Stimulated activated CD8-positive, alpha-beta memory T cell treated with anti-CD3 and anti-CD28 coated beads, Interleukin-7, amount 100 ng/mL, for 48 hours (primary cell): ENCODE results near the gene AEBP1.

Experiments
- DNase-seq, 2 donors: peaks; one replicate each; pipeline ENCODE4 v3.0.0-alpha.2; 2020; ENCODE audit warnings: low read depth in 1 of 2; ENCODE audit errors: extremely low read depth in 1 of 2

Gene AEBP1

GRCh38 chr7:44083796-44084195 lies 20.3 kb upstream of the AEBP1 start:
- no peak for DNase-seq

GRCh38 chr7:44084701-44085100 lies 19.4 kb upstream of the AEBP1 start:
- no peak for DNase-seq

GRCh38 chr7:44085546-44085945 lies 18.6 kb upstream of the AEBP1 start:
- DNase-seq: no peak

- DNase-seq: no peak
Measured at GRCh38 chr7:44086627-44087026, 17.5 kb upstream of the AEBP1 start.

GRCh38 chr7:44087911-44088838 lies 16.0 kb upstream of the AEBP1 start:
- no peak for DNase-seq

GRCh38 chr7:44093102-44093641 lies 11.0 kb upstream of the AEBP1 start:
- DNase-seq: no peak

GRCh38 chr7:44094365-44094764 lies 9.8 kb upstream of the AEBP1 start:
- DNase-seq: no peak

GRCh38 chr7:44094883-44095592 lies 9.1 kb upstream of the AEBP1 start:
- no peak for DNase-seq

- DNase-seq: no peak
Measured at GRCh38 chr7:44095781-44096180, 8.4 kb upstream of the AEBP1 start.

GRCh38 chr7:44096326-44096881 lies 7.7 kb upstream of the AEBP1 start:
- no peak for DNase-seq

GRCh38 chr7:44097064-44097932 lies 6.8 kb upstream of the AEBP1 start:
- no peak for DNase-seq

GRCh38 chr7:44098092-44099068 lies 5.8 kb upstream of the AEBP1 start:
- DNase-seq: no peak

- no peak for DNase-seq
Measured at GRCh38 chr7:44099669-44100068, 4.5 kb upstream of the AEBP1 start.

GRCh38 chr7:44100458-44101302 lies 3.5 kb upstream of the AEBP1 start:
- DNase-seq: no peak

- no peak for DNase-seq
Measured at GRCh38 chr7:44101303-44101965, 2.7 kb upstream of the AEBP1 start.

- DNase-seq: no peak
Measured at GRCh38 chr7:44101966-44102845, 1.9 kb upstream of the AEBP1 start.
